Liver (tissue), 9 donors: Measurements from ENCODE around the gene INPP4B. TPM values are rescaled to one million over a fixed set of nuclear protein-coding genes. Genes with fewer than 3 reads are reported as not detected.
A peak's percentile ranks its signal among the peaks of the same experiment; 100 is the strongest.

Source experiments
- DNase-seq: peaks from one replicate; pipeline ENCODE4 v3.0.0-alpha.2; 2017; ENCODE audit warnings: low spot score
- H3K27ac ChIP-seq, 2 donors: one replicate each; pipeline ENCODE4 v1.7.0; 2013; ENCODE audit warnings: inconsistent platforms in 2 of 2, low read length in 2 of 2, control low read depth in 1 of 2, low read depth in 1 of 2, mild to moderate bottlenecking in 1 of 2
- H3K27me3 ChIP-seq, 4 donors: one replicate each; pipeline versions ENCODE4 v1.6.1 to v1.7.0; 2013; ENCODE audit warnings: low read length in 3 of 4, inconsistent platforms in 1 of 4, mild to moderate bottlenecking in 1 of 4, moderate library complexity in 1 of 4; ENCODE audit not compliant: control insufficient read depth in 4 of 4, insufficient read depth in 4 of 4
- H3K36me3 ChIP-seq, 4 donors: one replicate each; pipeline versions ENCODE4 v1.6.1 to v1.7.0; 2013; ENCODE audit warnings: low read length in 3 of 4, mild to moderate bottlenecking in 3 of 4, low read depth in 1 of 4, moderate library complexity in 1 of 4; ENCODE audit not compliant: control insufficient read depth in 4 of 4, insufficient read depth in 3 of 4
- H3K4me1 ChIP-seq, 4 donors: one replicate each; pipeline versions ENCODE4 v1.6.1 to v1.7.0; 2013; ENCODE audit warnings: low read length in 3 of 4, mild to moderate bottlenecking in 3 of 4, moderate library complexity in 1 of 4; ENCODE audit not compliant: control insufficient read depth in 4 of 4, insufficient read depth in 4 of 4
- H3K4me3 ChIP-seq, 3 donors: one replicate each; pipeline versions ENCODE4 v1.6.1 to v1.7.0; 2013; ENCODE audit warnings: low read length in 3 of 3, control low read depth in 1 of 3, low read depth in 1 of 3, mild to moderate bottlenecking in 1 of 3
- H3K9ac ChIP-seq, 2 donors: one replicate each; pipeline ENCODE4 v1.7.0; 2013; ENCODE audit warnings: low read length in 2 of 2, mild to moderate bottlenecking in 2 of 2, moderate library complexity in 2 of 2, control low read depth in 1 of 2, low read depth in 1 of 2
- H3K9me3 ChIP-seq, 4 donors: one replicate each; pipeline versions ENCODE4 v1.6.1 to v1.7.0; 2013; ENCODE audit warnings: low read length in 3 of 4; ENCODE audit not compliant: control insufficient read depth in 4 of 4
- ATF3 ChIP-seq: IDR thresholded peaks from 2 replicates; pipeline ENCODE4 v1.6.1; 2016; ENCODE audit warnings: antibody characterized with exemption
- EGR1 ChIP-seq, 2 donors: IDR thresholded peaks; 2 replicates each; pipeline ENCODE4 v1.6.1; 2016 to 2018; ENCODE audit warnings: antibody characterized with exemption in 2 of 2, low read depth in 2 of 2
- FOXA1 ChIP-seq: IDR thresholded peaks from 2 replicates; pipeline ENCODE4 v1.6.1; 2016; ENCODE audit warnings: antibody characterized with exemption
- FOXA2 ChIP-seq: IDR thresholded peaks from 2 replicates; pipeline ENCODE4 v1.6.1; 2016; ENCODE audit warnings: antibody characterized with exemption
- GABPA ChIP-seq, 2 donors: IDR thresholded peaks in 1 of 2; conservative IDR thresholded peaks in 1 of 2; 2 replicates each; pipeline ENCODE4 v1.6.1; 2016; ENCODE audit warnings: antibody characterized with exemption in 2 of 2, mild to moderate bottlenecking in 1 of 2, moderate library complexity in 1 of 2
- HNF4A ChIP-seq, 2 donors: conservative IDR thresholded peaks; 2 replicates each; pipeline ENCODE4 v1.6.1; 2016; ENCODE audit warnings: antibody characterized with exemption in 2 of 2, mild to moderate bottlenecking in 2 of 2
- HNF4G ChIP-seq: IDR thresholded peaks from 2 replicates; pipeline ENCODE4 v1.6.1; 2016; ENCODE audit warnings: antibody characterized with exemption
- JUND ChIP-seq, 2 donors: IDR thresholded peaks; 2 replicates each; pipeline ENCODE4 v1.6.1; 2016; ENCODE audit warnings: antibody characterized with exemption in 2 of 2
- MAX ChIP-seq: IDR thresholded peaks from 2 replicates; pipeline ENCODE4 v1.6.1; 2016; ENCODE audit warnings: antibody characterized with exemption
- NR2F2 ChIP-seq: IDR thresholded peaks from 2 replicates; pipeline ENCODE4 v1.6.1; 2016; ENCODE audit warnings: antibody characterized with exemption
- RAD21 ChIP-seq, 2 donors: IDR thresholded peaks; 2 replicates each; pipeline ENCODE4 v1.6.1; 2016; ENCODE audit warnings: antibody characterized with exemption in 2 of 2, mild to moderate bottlenecking in 2 of 2
- RXRA ChIP-seq, 2 donors: IDR thresholded peaks; 2 replicates each; pipeline ENCODE4 v1.6.1; 2017 to 2018; ENCODE audit warnings: antibody characterized with exemption in 2 of 2, mild to moderate bottlenecking in 1 of 2
- SP1 ChIP-seq: IDR thresholded peaks from 2 replicates; pipeline ENCODE4 v1.6.1; 2018; ENCODE audit warnings: antibody characterized with exemption, mild to moderate bottlenecking
- YY1 ChIP-seq: IDR thresholded peaks from 2 replicates; pipeline ENCODE4 v1.6.1; 2016; ENCODE audit warnings: antibody characterized with exemption, mild to moderate bottlenecking
- WGBS: extraction: QIAGEN DNeasy Blood & Tissue Kit; methylation state at CpG from one replicate; pipeline ENCODE4 v1.1.7; 2013; 5-methylcytosine and 5-hydroxymethylcytosine counted together
- polyA plus RNA-seq, 2 donors: library from polyadenylated mRNA; stranded (reverse) in 1 of 2; unstranded in 1 of 2; fragments of 200-250 nt in 1 of 2; fragments of >200 nt in 1 of 2; fragmentation: Nextera tagmentation in 1 of 2; extraction: Ambion mirVana in 1 of 2; gene quantifications; one replicate each; pipeline versions ENCODE4 v1.2.1 to v1.2.3, GENCODE V29; 2013 to 2015
- total RNA-seq, 2 donors: library from RNA; depleted of rRNA; stranded (reverse); fragments of >200 nt; gene quantifications; one replicate each; pipeline ENCODE4 v1.2.3, GENCODE V29; 2014
- TF ChIP-seq, protein P1 (sequence below): IDR thresholded peaks from 2 replicates; pipeline ENCODE4 v1.6.1; 2016; ENCODE audit warnings: antibody characterized with exemption, mild to moderate bottlenecking
- TF ChIP-seq, protein P2 (sequence below): IDR thresholded peaks from 2 replicates; pipeline ENCODE4 v1.6.1; 2016; ENCODE audit warnings: antibody characterized with exemption
- TF ChIP-seq, protein P3 (sequence below): fragments of 150-350 bp; IDR thresholded peaks from 2 replicates; pipeline ENCODE4 v1.5.1; 2017; ENCODE audit warnings: improper control_type of control experiment, low read depth, low read length; ENCODE audit not compliant: missing input control
- donor health status: healthy.
- donor health status: healthy.
- donor health status: healthy.
- donor health status: healthy.
- donor health status: healthy.

The INPP4B gene
- total and polyA plus RNA-seq, 4 donors = 0.43 to 2.8 (median 1.6) TPM

- Histone ChIP-seq H3K4me3 (peak overlapping the region in 2 of 3 donors; percentile 45 to 49), H3K36me3 (peaks cover 0 to 2% (median 0%) of the 10 kb centered on the region in 4 donors), H3K27me3 (peaks cover 0 to 16% (median 4%) of the 10 kb centered on the region in 4 donors), H3K4me1 (peaks cover 3 to 22% (median 13%) of the 10 kb centered on the region in 4 donors), H3K9me3 (no peaks in the 10 kb centered on the region), H3K27ac (peak overlapping the region; percentile 37 to 63), H3K9ac (no peak overlapping the region)
- WGBS = 3% methylated on average over 43 of the region's 43 CpGs
- DNase-seq = no peak
- TF ChIP-seq YY1 (no peak), MAX (no peak), GABPA (IDR thresholded peaks at IDR 0.05 in 1 of 2, conservative IDR thresholded peaks at IDR 0.05 in 1 of 2) (no peak), SP1 (no peak), FOXA2 (no peak), HNF4G (no peak), RAD21 (IDR thresholded peaks at IDR 0.05) (no peak), NR2F2 (no peak), ATF3 (no peak), EGR1 (IDR thresholded peaks at IDR 0.05; ENCODE audit: low read depth in 2 of 2) (no peak), JUND (IDR thresholded peaks at IDR 0.05) (no peak), FOXA1 (no peak), HNF4A (conservative IDR thresholded peaks at IDR 0.05) (no peak), RXRA (IDR thresholded peaks at IDR 0.05) (no peak)
- TF ChIP-seq, protein P1, sequence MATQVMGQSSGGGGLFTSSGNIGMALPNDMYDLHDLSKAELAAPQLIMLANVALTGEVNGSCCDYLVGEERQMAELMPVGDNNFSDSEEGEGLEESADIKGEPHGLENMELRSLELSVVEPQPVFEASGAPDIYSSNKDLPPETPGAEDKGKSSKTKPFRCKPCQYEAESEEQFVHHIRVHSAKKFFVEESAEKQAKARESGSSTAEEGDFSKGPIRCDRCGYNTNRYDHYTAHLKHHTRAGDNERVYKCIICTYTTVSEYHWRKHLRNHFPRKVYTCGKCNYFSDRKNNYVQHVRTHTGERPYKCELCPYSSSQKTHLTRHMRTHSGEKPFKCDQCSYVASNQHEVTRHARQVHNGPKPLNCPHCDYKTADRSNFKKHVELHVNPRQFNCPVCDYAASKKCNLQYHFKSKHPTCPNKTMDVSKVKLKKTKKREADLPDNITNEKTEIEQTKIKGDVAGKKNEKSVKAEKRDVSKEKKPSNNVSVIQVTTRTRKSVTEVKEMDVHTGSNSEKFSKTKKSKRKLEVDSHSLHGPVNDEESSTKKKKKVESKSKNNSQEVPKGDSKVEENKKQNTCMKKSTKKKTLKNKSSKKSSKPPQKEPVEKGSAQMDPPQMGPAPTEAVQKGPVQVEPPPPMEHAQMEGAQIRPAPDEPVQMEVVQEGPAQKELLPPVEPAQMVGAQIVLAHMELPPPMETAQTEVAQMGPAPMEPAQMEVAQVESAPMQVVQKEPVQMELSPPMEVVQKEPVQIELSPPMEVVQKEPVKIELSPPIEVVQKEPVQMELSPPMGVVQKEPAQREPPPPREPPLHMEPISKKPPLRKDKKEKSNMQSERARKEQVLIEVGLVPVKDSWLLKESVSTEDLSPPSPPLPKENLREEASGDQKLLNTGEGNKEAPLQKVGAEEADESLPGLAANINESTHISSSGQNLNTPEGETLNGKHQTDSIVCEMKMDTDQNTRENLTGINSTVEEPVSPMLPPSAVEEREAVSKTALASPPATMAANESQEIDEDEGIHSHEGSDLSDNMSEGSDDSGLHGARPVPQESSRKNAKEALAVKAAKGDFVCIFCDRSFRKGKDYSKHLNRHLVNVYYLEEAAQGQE = no peak
- TF ChIP-seq, protein P2, sequence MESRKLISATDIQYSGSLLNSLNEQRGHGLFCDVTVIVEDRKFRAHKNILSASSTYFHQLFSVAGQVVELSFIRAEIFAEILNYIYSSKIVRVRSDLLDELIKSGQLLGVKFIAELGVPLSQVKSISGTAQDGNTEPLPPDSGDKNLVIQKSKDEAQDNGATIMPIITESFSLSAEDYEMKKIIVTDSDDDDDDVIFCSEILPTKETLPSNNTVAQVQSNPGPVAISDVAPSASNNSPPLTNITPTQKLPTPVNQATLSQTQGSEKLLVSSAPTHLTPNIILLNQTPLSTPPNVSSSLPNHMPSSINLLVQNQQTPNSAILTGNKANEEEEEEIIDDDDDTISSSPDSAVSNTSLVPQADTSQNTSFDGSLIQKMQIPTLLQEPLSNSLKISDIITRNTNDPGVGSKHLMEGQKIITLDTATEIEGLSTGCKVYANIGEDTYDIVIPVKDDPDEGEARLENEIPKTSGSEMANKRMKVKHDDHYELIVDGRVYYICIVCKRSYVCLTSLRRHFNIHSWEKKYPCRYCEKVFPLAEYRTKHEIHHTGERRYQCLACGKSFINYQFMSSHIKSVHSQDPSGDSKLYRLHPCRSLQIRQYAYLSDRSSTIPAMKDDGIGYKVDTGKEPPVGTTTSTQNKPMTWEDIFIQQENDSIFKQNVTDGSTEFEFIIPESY = no peak
- TF ChIP-seq, protein P3, sequence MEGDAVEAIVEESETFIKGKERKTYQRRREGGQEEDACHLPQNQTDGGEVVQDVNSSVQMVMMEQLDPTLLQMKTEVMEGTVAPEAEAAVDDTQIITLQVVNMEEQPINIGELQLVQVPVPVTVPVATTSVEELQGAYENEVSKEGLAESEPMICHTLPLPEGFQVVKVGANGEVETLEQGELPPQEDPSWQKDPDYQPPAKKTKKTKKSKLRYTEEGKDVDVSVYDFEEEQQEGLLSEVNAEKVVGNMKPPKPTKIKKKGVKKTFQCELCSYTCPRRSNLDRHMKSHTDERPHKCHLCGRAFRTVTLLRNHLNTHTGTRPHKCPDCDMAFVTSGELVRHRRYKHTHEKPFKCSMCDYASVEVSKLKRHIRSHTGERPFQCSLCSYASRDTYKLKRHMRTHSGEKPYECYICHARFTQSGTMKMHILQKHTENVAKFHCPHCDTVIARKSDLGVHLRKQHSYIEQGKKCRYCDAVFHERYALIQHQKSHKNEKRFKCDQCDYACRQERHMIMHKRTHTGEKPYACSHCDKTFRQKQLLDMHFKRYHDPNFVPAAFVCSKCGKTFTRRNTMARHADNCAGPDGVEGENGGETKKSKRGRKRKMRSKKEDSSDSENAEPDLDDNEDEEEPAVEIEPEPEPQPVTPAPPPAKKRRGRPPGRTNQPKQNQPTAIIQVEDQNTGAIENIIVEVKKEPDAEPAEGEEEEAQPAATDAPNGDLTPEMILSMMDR = no peak
Measured at GRCh38 chr4:142845293-142846107, 601 bp downstream of the INPP4B start.
